BE2C (cell line): ENCODE data around the gene HMG20B.

Experiments used
- DNase-seq: peaks from one replicate; pipeline ENCODE4 v3.0.0-alpha.2; 2020
- H3K27me3 ChIP-seq: fragments of 250-450 bp; sonication (Bioruptor Pico); 2 replicates; pipeline ENCODE4 v1.5.1; 2020; ENCODE audit warnings: mild to moderate bottlenecking
- H3K36me3 ChIP-seq: fragments of 250-450 bp; sonication (Bioruptor Pico); 2 replicates; pipeline ENCODE4 v1.5.1; 2020; ENCODE audit warnings: mild to moderate bottlenecking
- H3K4me1 ChIP-seq: fragments of 250-450 bp; sonication (Bioruptor Pico); 2 replicates; pipeline ENCODE4 v1.5.1; 2020
- H3K4me3 ChIP-seq: 2 replicates; pipeline ENCODE4 v1.5.1; 2011; ENCODE audit warnings: low read depth, low read length
- H3K9me3 ChIP-seq: fragments of 250-450 bp; sonication (Bioruptor Pico); 2 replicates; pipeline ENCODE4 v1.5.1; 2020
- TF ChIP-seq, protein P1 (sequence below): IDR thresholded peaks from 2 replicates; pipeline ENCODE4 v1.5.1; 2012; ENCODE audit warnings: mild to moderate bottlenecking, low read depth, low read length

HMG20B gene

GRCh38 chr19:3550947-3551791, 21.6 kb upstream of the HMG20B start:
- Histone ChIP-seq H3K4me1 (no peaks in the 10 kb centered on the region), H3K4me3 (no peak overlapping the region), H3K36me3 (peaks cover 14% of the 10 kb centered on the region), H3K9me3 (no peaks in the 10 kb centered on the region), H3K27me3 (no peaks in the 10 kb centered on the region)
- TF ChIP-seq, protein P1, sequence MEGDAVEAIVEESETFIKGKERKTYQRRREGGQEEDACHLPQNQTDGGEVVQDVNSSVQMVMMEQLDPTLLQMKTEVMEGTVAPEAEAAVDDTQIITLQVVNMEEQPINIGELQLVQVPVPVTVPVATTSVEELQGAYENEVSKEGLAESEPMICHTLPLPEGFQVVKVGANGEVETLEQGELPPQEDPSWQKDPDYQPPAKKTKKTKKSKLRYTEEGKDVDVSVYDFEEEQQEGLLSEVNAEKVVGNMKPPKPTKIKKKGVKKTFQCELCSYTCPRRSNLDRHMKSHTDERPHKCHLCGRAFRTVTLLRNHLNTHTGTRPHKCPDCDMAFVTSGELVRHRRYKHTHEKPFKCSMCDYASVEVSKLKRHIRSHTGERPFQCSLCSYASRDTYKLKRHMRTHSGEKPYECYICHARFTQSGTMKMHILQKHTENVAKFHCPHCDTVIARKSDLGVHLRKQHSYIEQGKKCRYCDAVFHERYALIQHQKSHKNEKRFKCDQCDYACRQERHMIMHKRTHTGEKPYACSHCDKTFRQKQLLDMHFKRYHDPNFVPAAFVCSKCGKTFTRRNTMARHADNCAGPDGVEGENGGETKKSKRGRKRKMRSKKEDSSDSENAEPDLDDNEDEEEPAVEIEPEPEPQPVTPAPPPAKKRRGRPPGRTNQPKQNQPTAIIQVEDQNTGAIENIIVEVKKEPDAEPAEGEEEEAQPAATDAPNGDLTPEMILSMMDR = no peak
- no peak for DNase-seq

GRCh38 chr19:3551792-3552095, 21.0 kb upstream of the HMG20B start:
- Histone ChIP-seq H3K27me3 (no peaks in the 10 kb centered on the region), H3K4me1 (no peaks in the 10 kb centered on the region), H3K9me3 (no peaks in the 10 kb centered on the region), H3K4me3 (no peak overlapping the region), H3K36me3 (peaks cover 14% of the 10 kb centered on the region)
- no peak for DNase-seq
- TF ChIP-seq, protein P1 = no peak

DNA sequence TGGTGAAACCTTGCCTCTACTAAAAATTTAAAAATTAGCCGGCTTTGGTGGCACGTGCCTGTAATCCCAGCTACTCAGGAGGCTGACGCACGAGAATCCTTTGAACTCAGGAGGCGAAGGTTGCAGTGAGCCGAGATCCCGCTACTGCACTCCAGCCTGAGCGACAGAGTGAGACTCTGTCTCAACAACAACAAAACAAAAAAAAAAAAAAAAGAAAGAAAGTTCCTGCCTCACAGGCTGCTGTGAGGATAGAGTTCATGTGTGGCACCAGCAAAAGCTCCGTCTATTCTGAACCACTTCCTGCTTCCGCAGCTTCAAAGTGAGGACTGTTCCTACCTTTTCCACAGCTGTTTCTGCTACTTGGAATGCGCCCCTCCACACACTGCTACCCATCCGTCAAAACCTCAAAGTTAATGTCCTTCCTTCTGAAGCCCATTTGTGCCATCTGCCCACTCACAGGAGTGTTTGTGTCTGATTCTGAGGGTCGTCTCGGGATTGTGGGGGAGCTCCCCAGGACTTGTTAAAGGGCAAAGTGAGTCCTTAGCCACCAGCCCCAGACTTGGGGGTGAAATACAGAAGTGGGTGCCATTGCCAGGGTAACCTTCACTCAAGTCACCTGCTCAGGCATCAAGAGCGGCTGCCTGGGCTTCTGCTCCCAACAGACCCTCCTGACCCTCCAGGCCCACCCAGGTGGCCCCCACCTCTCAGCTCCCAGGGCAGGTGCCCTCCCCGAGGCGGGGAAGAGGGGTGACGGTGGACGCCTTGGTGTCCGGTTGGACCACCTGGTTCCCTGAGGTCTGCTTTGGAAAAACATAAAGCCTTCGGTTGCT, 18.3 kb upstream of the HMG20B start:
- peaks cover 8% of the 10 kb centered on the region; the same call in 1 of the 2 replicates for H3K36me3 ChIP-seq
- no peak for DNase-seq
- H3K4me1 ChIP-seq = no peaks in the 10 kb centered on the region
- TF ChIP-seq, protein P1 = no peak
- no peak overlapping the region for H3K4me3 ChIP-seq
- H3K9me3 ChIP-seq = no peaks in the 10 kb centered on the region
- H3K27me3 ChIP-seq = no peaks in the 10 kb centered on the region

GRCh38 chr19:3555653-3556422, 16.9 kb upstream of the HMG20B start:
- Histone ChIP-seq H3K4me1 (no peaks in the 10 kb centered on the region), H3K9me3 (no peaks in the 10 kb centered on the region), H3K36me3 (peaks cover 4% of the 10 kb centered on the region; the same call in 1 of the 2 replicates), H3K4me3 (peak overlapping the region; percentile 71), H3K27me3 (no peaks in the 10 kb centered on the region)
- TF ChIP-seq, protein P1 = no peak
- DNase-seq = no peak

DNA sequence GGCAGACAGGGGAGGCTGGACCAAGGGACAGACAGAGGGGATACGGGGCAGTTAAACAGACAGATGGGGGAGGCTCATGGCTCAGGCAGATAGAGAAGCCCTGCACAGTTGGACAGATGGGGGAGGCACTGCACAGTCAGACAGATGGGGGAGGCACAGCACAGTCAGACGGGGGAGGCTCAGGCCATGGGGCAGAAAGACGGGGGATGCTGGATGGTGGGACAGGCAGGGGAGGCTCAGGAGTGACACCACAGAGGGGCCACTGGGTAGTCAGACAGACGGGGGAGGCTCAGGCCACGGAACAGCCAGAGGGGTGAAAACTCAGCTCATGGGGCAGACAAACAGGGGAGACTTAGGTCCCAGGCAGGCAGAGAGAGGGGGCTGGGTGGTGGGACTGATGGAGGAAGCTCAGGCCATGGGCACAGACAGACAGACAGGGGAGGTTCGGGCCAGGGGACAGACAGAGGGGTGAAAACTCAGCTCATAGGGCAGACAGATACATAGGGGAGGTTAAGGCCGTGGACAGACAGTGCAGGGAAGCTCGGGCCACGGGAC, 16.2 kb upstream of the HMG20B start:
- Histone ChIP-seq H3K27me3 (no peaks in the 10 kb centered on the region), H3K4me1 (no peaks in the 10 kb centered on the region), H3K4me3 (peak overlapping the region; percentile 71), H3K9me3 (no peaks in the 10 kb centered on the region), H3K36me3 (no peaks in the 10 kb centered on the region)
- TF ChIP-seq, protein P1 = no peak
- DNase-seq = no peak
